WI38 (cell line): ENCODE data around the gene AVEN.

Experiments
- H3K4me3 ChIP-seq: 2 replicates; pipeline ENCODE4 v1.5.1; 2011; ENCODE audit warnings: low read depth, mild to moderate bottlenecking, control low read depth, low read length
- TF ChIP-seq, protein P1 (sequence below): IDR thresholded peaks from 2 replicates; pipeline ENCODE4 v1.5.1; 2012; ENCODE audit warnings: low read depth, mild to moderate bottlenecking, control low read depth, low read length

AVEN gene

DNA sequence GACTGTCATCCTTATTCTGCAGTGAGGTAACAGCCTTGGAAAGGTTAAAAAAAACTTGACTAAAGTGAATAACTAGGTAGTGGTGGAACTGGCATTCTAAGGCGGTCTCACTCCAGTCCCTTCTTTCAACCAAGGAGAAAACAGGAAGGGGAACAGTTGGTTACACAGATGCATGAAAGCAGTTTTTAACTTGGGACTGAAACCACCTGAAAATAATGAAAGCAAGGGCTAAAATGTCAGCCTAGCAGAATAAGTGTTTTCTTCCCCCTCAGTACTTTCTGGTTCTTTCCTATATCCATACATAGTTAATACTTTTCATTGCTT is 748 bp upstream of the AVEN start:
- TF ChIP-seq, protein P1, sequence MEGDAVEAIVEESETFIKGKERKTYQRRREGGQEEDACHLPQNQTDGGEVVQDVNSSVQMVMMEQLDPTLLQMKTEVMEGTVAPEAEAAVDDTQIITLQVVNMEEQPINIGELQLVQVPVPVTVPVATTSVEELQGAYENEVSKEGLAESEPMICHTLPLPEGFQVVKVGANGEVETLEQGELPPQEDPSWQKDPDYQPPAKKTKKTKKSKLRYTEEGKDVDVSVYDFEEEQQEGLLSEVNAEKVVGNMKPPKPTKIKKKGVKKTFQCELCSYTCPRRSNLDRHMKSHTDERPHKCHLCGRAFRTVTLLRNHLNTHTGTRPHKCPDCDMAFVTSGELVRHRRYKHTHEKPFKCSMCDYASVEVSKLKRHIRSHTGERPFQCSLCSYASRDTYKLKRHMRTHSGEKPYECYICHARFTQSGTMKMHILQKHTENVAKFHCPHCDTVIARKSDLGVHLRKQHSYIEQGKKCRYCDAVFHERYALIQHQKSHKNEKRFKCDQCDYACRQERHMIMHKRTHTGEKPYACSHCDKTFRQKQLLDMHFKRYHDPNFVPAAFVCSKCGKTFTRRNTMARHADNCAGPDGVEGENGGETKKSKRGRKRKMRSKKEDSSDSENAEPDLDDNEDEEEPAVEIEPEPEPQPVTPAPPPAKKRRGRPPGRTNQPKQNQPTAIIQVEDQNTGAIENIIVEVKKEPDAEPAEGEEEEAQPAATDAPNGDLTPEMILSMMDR = no peak
- H3K4me3 ChIP-seq = peak overlapping the region; percentile 84

GRCh38 chr15:34038023-34038870 is 757 bp downstream of the AVEN start:
- TF ChIP-seq, protein P1 = no peak
- H3K4me3 ChIP-seq = peak overlapping the region; percentile 84

DNA sequence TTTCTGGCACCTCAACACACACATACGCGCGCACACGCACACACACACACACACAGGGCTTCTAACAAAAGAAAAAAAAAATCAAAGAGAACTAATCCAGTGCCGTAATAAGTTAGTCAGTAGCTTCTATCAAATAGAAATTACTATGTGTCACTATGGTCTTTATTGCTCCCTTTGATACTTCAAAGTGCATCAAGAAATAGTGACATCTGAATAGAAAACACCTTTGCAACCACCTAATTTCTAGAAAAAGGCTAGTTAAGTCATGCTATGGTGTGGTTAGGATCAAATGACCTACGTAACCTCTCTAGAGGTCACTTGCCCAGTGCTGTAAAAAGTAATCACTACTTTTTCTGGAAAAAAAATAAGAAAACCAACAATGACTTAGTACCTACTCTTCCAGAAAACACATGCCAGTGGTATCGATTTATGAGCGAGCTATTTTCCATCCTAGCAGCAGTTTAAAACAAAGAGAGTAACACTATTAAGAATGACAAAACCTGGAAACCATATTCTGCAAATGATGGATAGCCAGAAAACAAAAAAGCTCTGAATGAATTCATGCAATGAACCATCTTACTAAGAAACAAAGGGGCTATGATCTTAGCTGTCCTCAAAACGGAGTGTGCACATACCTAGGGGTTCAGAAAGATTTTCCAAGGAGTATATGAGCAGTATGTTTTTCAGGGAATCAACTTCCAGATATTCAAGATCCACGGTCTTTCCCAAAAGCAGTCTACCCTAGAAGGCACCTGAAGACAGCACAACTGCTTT is 6.8 kb downstream of the AVEN start:
- no peak overlapping the region for H3K4me3 ChIP-seq
- TF ChIP-seq, protein P1 = no peak

- no peak overlapping the region for H3K4me3 ChIP-seq
- TF ChIP-seq, protein P1 = no peak
Observed at GRCh38 chr15:34027606-34028005, 11.4 kb downstream of the AVEN start.

GRCh38 chr15:34025252-34025651 is 13.8 kb downstream of the AVEN start:
- TF ChIP-seq, protein P1 = no peak
- H3K4me3 ChIP-seq = no peak overlapping the region

- H3K4me3 ChIP-seq = no peak overlapping the region
- TF ChIP-seq, protein P1 = no peak
Observed at GRCh38 chr15:34023907-34024306, 15.1 kb downstream of the AVEN start.
